Measurements from ENCODE around the gene NFE2L3.

GRCh38 chr7:26151650-26151952 lies 397 bp upstream of the NFE2L3 start:
- no peak for TF ChIP-seq CTCF (IDR thresholded peaks at IDR 0.05)
- no peak for TF ChIP-seq POLR2A (IDR thresholded peaks at IDR 0.05)
